ENCODE data around the gene CLEC4F. TPM values are rescaled to one million over a fixed set of nuclear protein-coding genes. Genes with fewer than 3 reads are reported as not detected.

CLEC4F gene
- total and polyA plus RNA-seq, 10 of the 15 experiments (the other 5 are each of a cell fraction or from before 2014, with no cell fraction given): 0.03 TPM; not detected in 9

GRCh38 chr2:70842401-70842800, 22.0 kb upstream of the CLEC4F start:
- Histone ChIP-seq H3K36me3 (ENCODE audit: control insufficient read depth in 2 of 2, insufficient read depth in 2 of 2, low read length in 1 of 2) (no peaks in the 10 kb centered on the region), H3K4me3 (no peak overlapping the region), H3K9ac (ENCODE audit: control insufficient read depth, insufficient read depth, low read length) (no peak overlapping the region), H3K4me1 (ENCODE audit: control insufficient read depth, insufficient read depth, low read length) (no peaks in the 10 kb centered on the region), H3K79me2 (ENCODE audit: control insufficient read depth, insufficient read depth, low read length) (no peaks in the 10 kb centered on the region), H2AFZ (ENCODE audit: control insufficient read depth, low read depth, low read length) (no peak overlapping the region), H3K9me3 (replicated peaks; ENCODE audit: control insufficient read depth, insufficient read depth, low read length) (no peaks in the 10 kb centered on the region; the same call in 2 of the 3 replicates), H4K20me1 (ENCODE audit: control insufficient read depth, insufficient read depth) (no peaks in the 10 kb centered on the region), H3K27ac (ENCODE audit: control insufficient read depth, insufficient read depth) (no peak overlapping the region), H3K27me3 (replicated peaks in 1 of 2; ENCODE audit: control insufficient read depth in 2 of 2, insufficient read depth in 2 of 2, low read length in 1 of 2) (no peaks in the 10 kb centered on the region; a peak in 1 of 4 replicates), H3K4me2 (ENCODE audit: control insufficient read depth, insufficient read depth) (no peak overlapping the region)
- RAD21 ChIA-PET (ENCODE audit: unreplicated experiment): no interaction called here
- no TSS peak for BruUV-seq (replicated peaks)
- in situ Hi-C loops (cut with MboI) (no loop called here), intact Hi-C loops (cut with micrococcal nuclease; ENCODE audit: unreplicated experiment) (no loop called here)
- DNase-seq (ENCODE audit: low read depth, low spot score): no peak
- SMC1A ChIA-PET (ENCODE audit: uncharacterized antibody, unreplicated experiment): no interaction called here
- CTCF ChIA-PET: interaction anchor here (1.4 to 2.1 kb wide), 2 partner anchors 11 to 28 kb away, joined by 3 to 8 read pairs; no protein-coding TSS in a partner anchor
- ATAC-seq: no peak
- no peak for FAIRE-seq
- 71% methylated on average over 7 of the region's 7 CpGs for WGBS (ENCODE audit: insufficient coverage, insufficient replicate concordance, low lambda C conversion rate, missing lambda C conversion rate)
- POLR2A ChIA-PET: interaction anchor here (0.6 kb wide), 1 partner anchor 137 kb away, joined by 3 read pairs; no protein-coding TSS in a partner anchor
- TF ChIP-seq SREBF1 (IDR thresholded peaks at IDR 0.05; ENCODE audit: low read length) (no peak), TCF3 (IDR thresholded peaks at IDR 0.05; ENCODE audit: borderline replicate concordance, insufficient read depth, low read depth, low read length) (no peak), NR2C2 (IDR thresholded peaks at IDR 0.05; ENCODE audit: borderline replicate concordance, control insufficient read depth, insufficient read length, low read depth) (no peak), BCLAF1 (IDR thresholded peaks at IDR 0.05) (no peak), EGR1 (IDR thresholded peaks at IDR 0.05; ENCODE audit: borderline replicate concordance in 1 of 2, low read depth in 2 of 2, low read length in 2 of 2) (no peak), EZH2 (IDR thresholded peaks at IDR 0.05; ENCODE audit: borderline replicate concordance, control insufficient read depth, low read depth, low read length) (no peak), CBX3 (IDR thresholded peaks at IDR 0.05; ENCODE audit: borderline replicate concordance, low read depth) (no peak), MEF2A (IDR thresholded peaks at IDR 0.05; ENCODE audit: insufficient read depth, low read depth, low read length) (no peak), FOS (IDR thresholded peaks at IDR 0.05; ENCODE audit: borderline replicate concordance, extremely low read depth, insufficient read length) (no peak), E4F1 (IDR thresholded peaks at IDR 0.05; ENCODE audit: borderline replicate concordance, partially characterized antibody) (no peak), RCOR1 (conservative IDR thresholded peaks at IDR 0.05; ENCODE audit: low read depth, low read length) (no peak), HCFC1 (IDR thresholded peaks at IDR 0.05; ENCODE audit: low read length) (no peak), CUX1 (IDR thresholded peaks at IDR 0.05; ENCODE audit: insufficient replicate concordance, low read depth, low read length) (no peak), NR2C1 (IDR thresholded peaks at IDR 0.05) (no peak)
